Measurements from ENCODE around the gene ACSL4.

Gene ACSL4

DNA sequence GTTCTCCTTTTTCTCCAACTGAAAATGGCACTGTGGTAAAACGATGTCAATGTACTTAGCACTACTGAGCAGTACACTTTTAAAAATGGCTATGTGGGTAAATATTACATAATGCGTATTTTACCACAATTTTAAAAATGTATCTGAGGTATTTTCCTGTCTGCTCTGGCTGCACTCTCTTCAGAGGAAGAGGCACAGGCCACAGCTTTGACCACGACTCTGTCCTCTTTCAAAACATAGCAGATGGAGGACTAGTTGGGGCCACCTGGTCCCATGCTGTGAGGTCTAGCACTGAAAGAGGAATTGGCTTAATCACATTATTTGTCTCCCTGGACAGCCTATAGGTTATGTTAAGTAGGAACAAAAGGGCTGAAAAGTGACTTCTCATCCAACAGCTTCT, 113.3 kb downstream of the ACSL4 start:
- no peak overlapping the region for H3K4me3 ChIP-seq (replicated peaks; ENCODE audit: low read depth, low read length)
- no peak for DNase-seq (ENCODE audit: extremely low read depth, low read depth)
- no peak for TF ChIP-seq CTCF (IDR thresholded peaks at IDR 0.05; ENCODE audit: low read depth, low read length, missing control alignments)

DNA sequence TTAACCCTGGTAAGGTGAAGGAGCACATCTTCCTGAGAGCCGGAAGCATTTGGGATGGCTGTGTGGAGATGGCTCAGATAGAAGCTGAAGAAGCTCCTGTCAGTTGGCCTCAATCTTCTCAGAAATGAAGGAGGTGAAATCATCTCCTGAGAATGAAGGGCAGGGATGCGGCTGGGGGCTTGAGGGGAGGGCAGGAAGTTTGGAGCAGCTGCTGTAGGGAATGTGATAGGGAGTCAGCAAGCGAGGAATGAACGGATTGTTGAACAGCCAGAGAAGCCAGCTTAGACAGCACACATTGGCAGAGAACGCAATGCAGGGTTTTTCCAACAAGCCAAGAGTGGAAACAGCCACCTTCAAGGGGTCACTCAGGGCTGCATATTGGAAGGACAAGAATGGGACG, 118.1 kb downstream of the ACSL4 start:
- TF ChIP-seq CTCF (IDR thresholded peaks at IDR 0.05; ENCODE audit: low read depth, low read length, missing control alignments): no peak
- no peak for DNase-seq (ENCODE audit: extremely low read depth, low read depth)
- H3K4me3 ChIP-seq (replicated peaks; ENCODE audit: low read depth, low read length): no peak overlapping the region

DNA sequence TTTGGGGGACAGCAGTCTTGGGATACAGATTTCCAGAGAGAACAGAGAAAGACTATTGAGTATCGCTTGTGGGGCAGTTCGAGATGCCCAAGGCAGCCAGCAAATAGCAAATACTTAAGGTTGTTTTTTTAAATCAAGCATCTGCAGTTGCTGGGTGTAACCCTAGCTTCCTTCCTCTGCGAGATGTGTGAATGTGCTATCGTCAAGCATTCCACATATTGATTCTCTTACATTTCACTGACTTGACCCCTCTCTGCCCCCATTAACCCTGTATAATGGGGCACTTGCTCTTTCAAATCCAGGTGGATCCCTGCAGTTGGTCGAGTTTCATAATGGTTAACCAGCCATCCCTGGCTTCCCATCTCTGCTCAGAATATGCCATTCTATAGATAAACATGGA, 131.6 kb downstream of the ACSL4 start:
- TF ChIP-seq CTCF (IDR thresholded peaks at IDR 0.05; ENCODE audit: low read depth, low read length, missing control alignments): no peak
- no peak overlapping the region for H3K4me3 ChIP-seq (replicated peaks; ENCODE audit: low read depth, low read length)
- DNase-seq (ENCODE audit: extremely low read depth, low read depth): no peak

- H3K4me3 ChIP-seq (replicated peaks; ENCODE audit: low read depth, low read length): no peak overlapping the region
- no peak for TF ChIP-seq CTCF (IDR thresholded peaks at IDR 0.05; ENCODE audit: low read depth, low read length, missing control alignments)
- no peak for DNase-seq (ENCODE audit: extremely low read depth, low read depth)
Observed at GRCh38 chrX:109600237-109600651, 132.8 kb downstream of the ACSL4 start.

- no peak for DNase-seq (ENCODE audit: extremely low read depth, low read depth)
- no peak for TF ChIP-seq CTCF (IDR thresholded peaks at IDR 0.05; ENCODE audit: low read depth, low read length, missing control alignments)
- no peak overlapping the region for H3K4me3 ChIP-seq (replicated peaks; ENCODE audit: low read depth, low read length)
Observed at GRCh38 chrX:109596015-109596414, 137.0 kb downstream of the ACSL4 start.
